Measurements from ENCODE around the gene PPFIA4. TPM values are rescaled to one million over a fixed set of nuclear protein-coding genes. Genes with fewer than 3 reads are reported as not detected.

Gene PPFIA4
- total RNA-seq, 1 donor from 2014 or later = 22.2 TPM

GRCh38 chr1:203127666-203128430, 101.6 kb downstream of the PPFIA4 start, which contains the start of gene ADORA1:
ADORA1 (plus strand) TSS chr1:203127726; CDS start chr1:203128842, 1,116 bp downstream.
- Histone ChIP-seq H3K36me3 (no peaks in the 10 kb centered on the region), H3K27ac (no peak within 1 kb of the TSS), H3K4me1 (peaks cover 0 to 15% of the 10 kb centered on the region in 2 donors), H3K27me3 (no peaks in the 10 kb centered on the region), H3K4me3 (peak within 1 kb of the TSS; percentile 52 to 64), H3K9me3 (no peaks in the 10 kb centered on the region)
- TF ChIP-seq CTCF (IDR thresholded peaks at IDR 0.05) = no peak
- intact Hi-C loops (cut with DNase I) = loop anchor here (5.0 kb wide), 1 partner anchor 86 kb away; no protein-coding TSS in a partner anchor
- peak in 1 of 2 donors; percentile 77 for DNase-seq (ENCODE audit: low spot score in 2 of 2)

GRCh38 chr1:203128431-203128715, 102.1 kb downstream of the PPFIA4 start:
- no peak for TF ChIP-seq CTCF (IDR thresholded peaks at IDR 0.05)
- DNase-seq (ENCODE audit: low spot score in 2 of 2) = no peak
- Histone ChIP-seq H3K4me3 (peak overlapping the region; percentile 52 to 64), H3K27ac (no peak overlapping the region), H3K4me1 (peaks cover 0 to 15% of the 10 kb centered on the region in 2 donors), H3K9me3 (no peaks in the 10 kb centered on the region), H3K27me3 (no peaks in the 10 kb centered on the region), H3K36me3 (no peaks in the 10 kb centered on the region)
- intact Hi-C loops (cut with DNase I) = loop anchor here (5.0 kb wide), 1 partner anchor 86 kb away; no protein-coding TSS in a partner anchor

Other genes with a start within 250 kb of the PPFIA4 start
- 61.7 TPM for gene KDM5B, start 218.1 kb upstream of the PPFIA4 start, total RNA-seq
- not detected for gene PCAT6, start 215.5 kb upstream of the PPFIA4 start, total RNA-seq
- 1.9 TPM for gene RABIF, start 137.3 kb upstream of the PPFIA4 start, total RNA-seq
- 17.8 TPM for gene KLHL12, start 99.3 kb upstream of the PPFIA4 start, total RNA-seq
- gene ADIPOR1, start 68.2 kb upstream of the PPFIA4 start, total RNA-seq = 67.9 TPM
- 97.4 TPM for gene CYB5R1, start 59.2 kb upstream of the PPFIA4 start, total RNA-seq
- gene TMEM183A, start 19.1 kb upstream of the PPFIA4 start, total RNA-seq = 44.6 TPM
- gene MYOG, start 59.5 kb downstream of the PPFIA4 start, total RNA-seq = not detected
- 2.0 TPM for gene ADORA1, start 101.2 kb downstream of the PPFIA4 start, total RNA-seq
- not detected for gene MYBPH, start 149.3 kb downstream of the PPFIA4 start, total RNA-seq
- 73.8 TPM for gene CHI3L1, start 160.2 kb downstream of the PPFIA4 start, total RNA-seq
- not detected for gene CHIT1, start 203.2 kb downstream of the PPFIA4 start, total RNA-seq